ENCODE data around the gene EIF3B. TPM values are rescaled to one million over a fixed set of nuclear protein-coding genes. Genes with fewer than 3 reads are reported as not detected.

The EIF3B gene
- total RNA-seq, 1 experiment from 2014 or later = 333 TPM

- CTCF ChIA-PET = interaction anchor here (0.6 kb wide), 1 partner anchor 59 kb away, joined by 11 read pairs; no protein-coding TSS in a partner anchor
- H3K4me3 Mint-ChIP-seq (ENCODE audit: low read depth, unreplicated experiment) = no peak overlapping the region
- peaks cover 36% of the 10 kb centered on the region for H3K36me3 Mint-ChIP-seq (ENCODE audit: insufficient read depth, unreplicated experiment)
These were observed 51.1 kb downstream of the EIF3B start for GRCh38 chr7:2405601-2406345.

GRCh38 chr7:2409745-2410414 is 55.3 kb downstream of the EIF3B start:
- Mint-ChIP-seq H3K27ac (ENCODE audit: unreplicated experiment) (no peak overlapping the region), H3K27me3 (ENCODE audit: unreplicated experiment) (no peaks in the 10 kb centered on the region), H3K4me1 (ENCODE audit: low read depth, unreplicated experiment) (peaks cover 9% of the 10 kb centered on the region), H3K9me3 (ENCODE audit: low read depth, unreplicated experiment) (no peaks in the 10 kb centered on the region), H3K36me3 (ENCODE audit: insufficient read depth, unreplicated experiment) (peaks cover 6% of the 10 kb centered on the region), H3K4me3 (ENCODE audit: low read depth, unreplicated experiment) (no peak overlapping the region)
- no TSS peak for BruUV-seq (replicated peaks)
- CTCF ChIA-PET = interaction anchor here (0.6 kb wide), 1 partner anchor 11 kb away, joined by 4 read pairs; no protein-coding TSS in a partner anchor
- no peak for TF ChIP-seq CTCF (IDR thresholded peaks at IDR 0.05; ENCODE audit: unreplicated experiment)
- no peak for DNase-seq
- intact Hi-C loops (cut with micrococcal nuclease; ENCODE audit: unreplicated experiment) = no loop called here

More at GRCh38 chr7:2405601-2406345, 51.1 kb downstream of the EIF3B start:
- DNase-seq = no peak
- no peaks in the 10 kb centered on the region for H3K9me3 Mint-ChIP-seq (ENCODE audit: low read depth, unreplicated experiment)
- peaks cover 18% of the 10 kb centered on the region for H3K4me1 Mint-ChIP-seq (ENCODE audit: low read depth, unreplicated experiment)
- H3K27ac Mint-ChIP-seq (ENCODE audit: unreplicated experiment) = no peak overlapping the region
- intact Hi-C loops (cut with micrococcal nuclease; ENCODE audit: unreplicated experiment) = no loop called here
- H3K27me3 Mint-ChIP-seq (ENCODE audit: unreplicated experiment) = no peaks in the 10 kb centered on the region
- BruUV-seq (replicated peaks) = no TSS peak
- TF ChIP-seq CTCF (IDR thresholded peaks at IDR 0.05; ENCODE audit: unreplicated experiment) = no peak

DNA sequence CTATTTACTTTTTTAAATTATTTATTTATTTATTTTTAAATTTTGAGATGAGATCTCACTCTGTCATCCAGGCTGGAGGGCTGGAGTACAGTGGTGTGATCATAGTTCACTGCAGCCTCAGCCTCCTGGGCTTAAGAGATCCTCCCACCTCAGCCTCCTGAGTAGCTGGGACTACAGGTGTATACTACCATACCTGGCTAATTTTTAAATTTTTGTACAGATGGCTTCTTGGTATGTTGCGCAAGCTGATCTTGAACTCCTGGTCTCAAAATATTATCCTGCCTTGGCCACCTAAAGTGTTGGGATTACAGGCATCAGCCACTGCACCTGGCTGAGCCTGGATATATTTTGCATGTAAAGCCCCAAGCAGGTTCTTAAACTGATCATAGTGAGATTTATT is 56.4 kb downstream of the EIF3B start:
- no peak for TF ChIP-seq CTCF (IDR thresholded peaks at IDR 0.05; ENCODE audit: unreplicated experiment)
- intact Hi-C loops (cut with micrococcal nuclease; ENCODE audit: unreplicated experiment) = no loop called here
- H3K9me3 Mint-ChIP-seq (ENCODE audit: low read depth, unreplicated experiment) = no peaks in the 10 kb centered on the region
- no peaks in the 10 kb centered on the region for H3K36me3 Mint-ChIP-seq (ENCODE audit: insufficient read depth, unreplicated experiment)
- no peak overlapping the region for H3K4me3 Mint-ChIP-seq (ENCODE audit: low read depth, unreplicated experiment)
- H3K27me3 Mint-ChIP-seq (ENCODE audit: unreplicated experiment) = no peaks in the 10 kb centered on the region
- CTCF ChIA-PET = interaction anchor here (0.9 kb wide), 1 partner anchor 272 kb away, joined by 3 read pairs; no protein-coding TSS in a partner anchor
- no peak for DNase-seq
- no peak overlapping the region for H3K27ac Mint-ChIP-seq (ENCODE audit: unreplicated experiment)
- no TSS peak for BruUV-seq (replicated peaks)
- no peaks in the 10 kb centered on the region for H3K4me1 Mint-ChIP-seq (ENCODE audit: low read depth, unreplicated experiment)

DNA sequence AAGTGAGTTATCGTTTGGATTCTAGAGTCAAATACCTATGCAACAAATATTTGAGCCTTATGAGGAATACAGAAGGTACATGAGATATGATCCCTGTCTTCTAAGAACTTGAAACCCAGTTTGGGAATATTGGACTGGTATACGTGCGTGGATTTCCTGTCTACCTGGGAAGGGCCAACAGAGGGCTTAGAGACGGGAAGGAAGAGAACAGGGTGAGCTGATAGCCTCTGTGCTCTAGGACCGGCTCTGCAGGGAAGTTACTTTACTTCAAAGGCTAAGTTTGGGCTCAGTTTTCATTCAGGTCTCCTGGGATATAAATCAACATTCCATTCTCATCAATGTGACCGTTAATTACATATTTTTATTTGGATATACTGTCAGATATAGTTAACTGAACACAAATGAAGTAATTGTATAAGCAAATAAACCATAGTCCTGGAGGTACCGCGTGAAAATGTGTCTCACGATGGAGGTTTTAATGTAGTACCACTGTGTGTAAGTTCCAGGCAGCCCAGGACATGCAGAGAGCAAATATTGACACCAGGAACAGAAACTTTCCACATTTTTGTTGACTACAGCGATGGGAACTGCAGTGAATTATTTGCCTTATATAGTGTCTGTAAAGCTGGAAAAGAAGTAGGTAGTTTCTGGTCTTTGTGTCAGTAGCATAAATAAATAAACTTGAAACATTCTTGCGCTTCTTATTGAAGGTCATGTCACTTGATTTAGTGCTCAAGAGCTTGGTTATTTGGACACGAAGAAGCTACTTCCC is 57.4 kb downstream of the EIF3B start:
- no TSS peak for BruUV-seq (replicated peaks)
- no peaks in the 10 kb centered on the region for H3K36me3 Mint-ChIP-seq (ENCODE audit: insufficient read depth, unreplicated experiment)
- no peak overlapping the region for H3K4me3 Mint-ChIP-seq (ENCODE audit: low read depth, unreplicated experiment)
- no peak for TF ChIP-seq CTCF (IDR thresholded peaks at IDR 0.05; ENCODE audit: unreplicated experiment)
- no peaks in the 10 kb centered on the region for H3K9me3 Mint-ChIP-seq (ENCODE audit: low read depth, unreplicated experiment)
- no peak overlapping the region for H3K27ac Mint-ChIP-seq (ENCODE audit: unreplicated experiment)
- no peaks in the 10 kb centered on the region for H3K27me3 Mint-ChIP-seq (ENCODE audit: unreplicated experiment)
- CTCF ChIA-PET = interaction anchor here (0.9 to 1.4 kb wide), 3 partner anchors 9 to 271 kb away, joined by 3 to 4 read pairs (median 3); no protein-coding TSS in a partner anchor
- intact Hi-C loops (cut with micrococcal nuclease; ENCODE audit: unreplicated experiment) = no loop called here
- DNase-seq = no peak
- H3K4me1 Mint-ChIP-seq (ENCODE audit: low read depth, unreplicated experiment) = no peaks in the 10 kb centered on the region

Measured in Calu3 (cell line).